Left colon (tissue), 2 donors: ENCODE data around the gene KIF14. TPM values are rescaled to one million over a fixed set of nuclear protein-coding genes. Genes with fewer than 3 reads are reported as not detected.

ENCODE experiments used
- ATAC-seq: fragments of 200-7000 bp; cut with Tn5 transposase; one replicate; pipeline ENCODE4 v1.9.1; 2020; ENCODE audit warnings: mild to moderate bottlenecking, moderate library complexity
- DNase-seq, 2 donors: peaks; one replicate each; pipeline ENCODE4 v3.0.0-alpha.2; 2020
- intact Hi-C, 2 donors: fragments of 100-400 bp; cut with DNase I in 1 of 2; cut with micrococcal nuclease in 1 of 2; formaldehyde crosslinking; loops; one replicate each; pipeline versions ENCODE4 v1.11.2 to v1.14.0; 2022; cut with DNase I, micrococcal nuclease
- total RNA-seq, 2 donors: library from RNA; stranded (reverse); fragmentation: NEBNext Ultra II Directional; extraction: Animal tissue kit (Norgen Biotek cat#: 25700); gene quantifications; one replicate each; pipeline ENCODE4 v1.2.1, GENCODE V29; 2021
- donor health status: DM: no; HTN: no; CAD: no.
- donor health status: DM: yes; HTN: yes; CAD: no.

KIF14 gene
- total RNA-seq, 2 donors from 2014 or later, result 0.67 to 2.0 TPM

DNA sequence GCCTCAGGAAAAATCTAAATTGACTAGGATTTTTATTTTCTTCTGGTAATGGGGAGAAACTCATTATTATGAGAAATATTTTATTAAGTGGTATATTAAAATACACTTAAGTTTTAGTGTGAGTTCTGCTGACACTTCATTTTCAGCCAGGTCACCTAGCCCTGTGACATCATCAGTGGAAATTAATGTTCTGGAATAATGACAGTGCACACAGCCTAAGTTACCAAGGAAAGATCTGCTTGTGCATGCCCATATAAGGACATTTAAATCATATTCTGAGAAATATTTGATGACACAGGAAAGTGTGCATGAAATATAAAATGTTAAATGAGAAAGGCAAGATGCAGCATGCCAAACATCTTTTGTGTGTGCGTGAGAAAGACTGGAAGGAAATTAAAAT lies 102.0 kb downstream of the KIF14 start:
- intact Hi-C loops, result no loop called here
- ATAC-seq, result no peak
- DNase-seq, result no peak

DNA sequence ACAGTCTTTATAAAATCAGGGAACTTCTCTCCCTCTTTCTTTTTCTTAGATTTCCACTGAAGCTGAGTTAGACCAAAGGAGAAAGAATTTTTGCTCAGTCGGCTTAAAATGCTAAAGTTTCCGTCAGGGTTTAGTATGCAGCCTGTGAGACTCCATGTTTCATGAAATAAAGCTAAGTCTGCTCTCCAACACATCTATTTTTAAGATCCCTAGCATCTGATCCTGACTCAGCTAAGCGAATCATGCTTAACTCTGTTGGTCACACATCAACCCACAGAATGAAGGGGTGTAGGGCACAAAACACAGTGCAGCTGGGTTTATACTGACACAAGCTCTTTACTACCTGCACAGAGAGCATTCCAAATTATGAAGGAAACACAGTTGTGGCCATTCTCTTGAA lies 108.4 kb downstream of the KIF14 start:
- no peak for ATAC-seq
- DNase-seq, result no peak
- intact Hi-C loops, result no loop called here

DNA sequence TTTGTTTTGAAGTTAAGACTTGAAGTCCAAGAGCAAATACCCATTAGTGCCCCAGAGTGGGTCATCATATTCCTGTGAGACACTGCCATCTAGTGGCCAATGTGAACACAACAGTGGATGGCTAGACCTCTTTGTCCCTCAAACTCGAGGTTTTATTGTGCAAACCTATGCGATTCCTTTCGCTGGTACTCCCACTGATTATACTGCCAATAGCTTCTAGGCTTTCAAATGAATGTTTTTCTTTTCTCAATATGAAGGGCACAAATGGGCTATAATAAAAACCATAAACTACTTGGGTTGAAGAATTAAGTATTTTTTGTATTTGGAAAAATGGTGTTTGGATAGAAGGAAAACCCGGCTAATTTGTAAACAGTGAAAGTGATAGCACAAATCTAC lies 110.3 kb downstream of the KIF14 start:
- ATAC-seq (peak; percentile 90), DNase-seq (peak; percentile 44 to 72)
- intact Hi-C loops, result no loop called here

DNA sequence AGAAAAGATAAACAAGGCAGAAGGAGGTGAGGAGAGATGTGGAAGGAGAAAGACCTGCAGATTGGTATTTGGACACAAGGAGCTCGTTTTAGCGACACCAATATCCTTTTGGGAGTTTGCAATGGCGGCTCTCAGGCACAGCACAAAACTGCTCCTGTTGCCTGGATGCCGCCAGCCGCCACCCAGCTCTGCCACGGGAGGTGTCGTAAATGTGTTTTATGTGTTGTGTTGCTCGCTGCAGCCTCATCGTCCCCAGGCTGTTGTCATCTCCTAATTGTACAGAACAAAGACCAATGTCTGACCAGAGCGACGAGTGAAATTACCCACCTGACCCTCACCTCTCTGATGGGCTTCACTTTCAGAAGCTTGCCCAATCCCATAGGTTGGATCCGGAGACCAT lies 114.1 kb downstream of the KIF14 start:
- DNase-seq, result no peak
- ATAC-seq, result no peak
- intact Hi-C loops, result loop anchor here in 1 of 2 donors (10.0 kb wide), 1 partner anchor 822 kb away; no protein-coding TSS in a partner anchor

DNA sequence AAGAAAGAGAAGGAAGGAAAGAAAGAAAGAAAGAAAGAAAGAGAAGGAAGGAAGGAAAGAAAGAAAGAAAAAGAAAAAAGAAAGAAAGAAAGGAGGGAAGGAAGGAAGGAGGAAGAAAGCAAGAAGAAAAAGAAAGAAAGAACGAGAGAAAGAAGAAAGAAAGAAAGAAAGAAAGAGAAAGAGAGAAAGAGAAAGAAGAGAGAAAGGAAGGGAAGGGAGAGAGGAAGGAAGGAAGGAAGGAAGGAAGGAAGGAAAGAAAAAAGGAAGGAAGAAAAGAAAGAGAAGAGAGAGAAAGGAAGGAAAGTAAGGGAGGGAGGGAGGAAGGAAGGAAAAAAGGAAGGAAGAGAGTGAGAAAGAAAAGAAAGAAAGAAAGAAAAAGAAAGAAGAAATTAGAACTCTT lies 115.3 kb downstream of the KIF14 start:
- intact Hi-C loops, result loop anchor here in 1 of 2 donors (10.0 kb wide), 1 partner anchor 820 kb away; no protein-coding TSS in a partner anchor
- DNase-seq (no peak), ATAC-seq (no peak)

Other genes starting within 250 kb of the KIF14 start
- gene ZNF281, start 210.7 kb downstream of the KIF14 start, total RNA-seq, result 1 to 10 TPM; 6.8 to 9.2 TPM
- gene DDX59, start 49.2 kb upstream of the KIF14 start, total RNA-seq, result 10 to 100 TPM; 14.2 to 20.5 TPM
- gene CAMSAP2, start 118.1 kb upstream of the KIF14 start, total RNA-seq, result 1 to 10 TPM; 7.4 to 9.0 TPM